PC-3 (cell line): ENCODE measurements around the gene STUM.

Experiments used
- EZH2 ChIP-seq: fragments of 300-600 bp; sonication (generic); IDR thresholded peaks from one replicate; pipeline ENCODE4 v1.6.1; 2017; ENCODE audit warnings: antibody characterized with exemption, mild to moderate bottlenecking, low read length; ENCODE audit not compliant: unreplicated experiment
- EZH2phosphoT487 ChIP-seq: fragments of 300-600 bp; sonication (generic); IDR thresholded peaks from 2 replicates; pipeline ENCODE4 v1.6.1; 2018; ENCODE audit warnings: mild to moderate bottlenecking, antibody characterized with exemption, low read length, borderline replicate concordance
- TF ChIP-seq, protein P1 (sequence below): fragments of 300-600 bp; sonication (generic); conservative IDR thresholded peaks from 2 replicates; pipeline ENCODE4 v1.5.1; 2017; ENCODE audit warnings: antibody characterized with exemption, low read depth, mild to moderate bottlenecking, low read length

DNA sequence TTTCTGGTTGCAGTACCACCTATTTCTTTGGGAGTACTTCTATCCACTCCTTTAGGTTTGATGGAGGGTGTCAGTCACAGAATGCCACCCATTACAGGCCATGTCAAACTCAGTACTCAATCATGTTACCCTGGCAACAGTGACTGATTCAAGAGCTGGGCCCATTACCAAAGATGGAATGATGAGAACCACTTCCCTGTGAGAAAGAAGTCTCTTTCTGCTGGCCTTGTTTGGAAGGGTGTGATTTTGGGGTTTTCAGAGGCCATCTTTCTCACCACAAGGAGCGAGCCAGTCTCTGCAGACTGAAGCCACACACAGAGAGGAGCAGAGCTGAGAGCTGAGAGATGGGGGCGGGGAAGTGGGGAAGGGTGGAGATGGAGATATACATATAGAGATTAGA is 13.9 kb upstream of the STUM start:
- TF ChIP-seq, protein P1, sequence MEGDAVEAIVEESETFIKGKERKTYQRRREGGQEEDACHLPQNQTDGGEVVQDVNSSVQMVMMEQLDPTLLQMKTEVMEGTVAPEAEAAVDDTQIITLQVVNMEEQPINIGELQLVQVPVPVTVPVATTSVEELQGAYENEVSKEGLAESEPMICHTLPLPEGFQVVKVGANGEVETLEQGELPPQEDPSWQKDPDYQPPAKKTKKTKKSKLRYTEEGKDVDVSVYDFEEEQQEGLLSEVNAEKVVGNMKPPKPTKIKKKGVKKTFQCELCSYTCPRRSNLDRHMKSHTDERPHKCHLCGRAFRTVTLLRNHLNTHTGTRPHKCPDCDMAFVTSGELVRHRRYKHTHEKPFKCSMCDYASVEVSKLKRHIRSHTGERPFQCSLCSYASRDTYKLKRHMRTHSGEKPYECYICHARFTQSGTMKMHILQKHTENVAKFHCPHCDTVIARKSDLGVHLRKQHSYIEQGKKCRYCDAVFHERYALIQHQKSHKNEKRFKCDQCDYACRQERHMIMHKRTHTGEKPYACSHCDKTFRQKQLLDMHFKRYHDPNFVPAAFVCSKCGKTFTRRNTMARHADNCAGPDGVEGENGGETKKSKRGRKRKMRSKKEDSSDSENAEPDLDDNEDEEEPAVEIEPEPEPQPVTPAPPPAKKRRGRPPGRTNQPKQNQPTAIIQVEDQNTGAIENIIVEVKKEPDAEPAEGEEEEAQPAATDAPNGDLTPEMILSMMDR: no peak
- TF ChIP-seq EZH2phosphoT487 (no peak), EZH2 (no peak)
